GM23338 (cell line): ENCODE measurements around the gene DCP2. TPM values are rescaled to one million over a fixed set of nuclear protein-coding genes. Genes with fewer than 3 reads are reported as not detected.

Experiments
- ATAC-seq: fragments of 200-7000 bp; cut with Tn5 transposase; 3 replicates; pipeline ENCODE4 v1.9.1; 2020
- DNase-seq: peaks from one replicate; pipeline ENCODE4 v3.0.0-alpha.2; 2015; ENCODE audit warnings: low spot score
- H2AFZ ChIP-seq: fragments of 200-600 bp; sonication (generic); 2 replicates; pipeline ENCODE4 v1.8.0; 2016; ENCODE audit warnings: antibody characterized with exemption, mild to moderate bottlenecking, moderate library complexity
- H3F3A ChIP-seq: fragments of 200-600 bp; sonication (generic); replicated peaks from 2 replicates; pipeline ENCODE4 v1.8.0; 2017; ENCODE audit warnings: antibody characterized with exemption, mixed run types, low read depth
- H3K27ac ChIP-seq: fragments of 200-600 bp; sonication (generic); 2 replicates; pipeline ENCODE4 v1.6.1; 2016; ENCODE audit warnings: low read depth
- H3K27me3 ChIP-seq: fragments of 200-600 bp; sonication (generic); 2 replicates; pipeline ENCODE4 v1.8.0; 2016; ENCODE audit warnings: mild to moderate bottlenecking, mixed run types, moderate library complexity; ENCODE audit not compliant: insufficient read depth
- H3K36me3 ChIP-seq: fragments of 200-600 bp; sonication (generic); 2 replicates; pipeline ENCODE4 v1.8.0; 2016; ENCODE audit warnings: mild to moderate bottlenecking; ENCODE audit not compliant: insufficient read depth
- H3K4me1 ChIP-seq: fragments of 200-600 bp; sonication (generic); 2 replicates; pipeline ENCODE4 v1.8.0; 2016; ENCODE audit warnings: mild to moderate bottlenecking, moderate library complexity; ENCODE audit not compliant: insufficient read depth
- H3K4me2 ChIP-seq: fragments of 200-600 bp; sonication (generic); 2 replicates; pipeline ENCODE4 v1.7.1; 2017; ENCODE audit warnings: mixed run types
- H3K4me3 ChIP-seq: fragments of 200-600 bp; sonication (generic); 2 replicates; pipeline ENCODE4 v1.6.1; 2016; ENCODE audit warnings: mixed run types
- H3K79me2 ChIP-seq: fragments of 200-600 bp; sonication (generic); replicated peaks from 2 replicates; pipeline ENCODE4 v1.8.0; 2017; ENCODE audit warnings: mild to moderate bottlenecking; ENCODE audit not compliant: insufficient read depth
- H3K9me2 ChIP-seq: fragments of 200-600 bp; sonication (generic); 2 replicates; pipeline ENCODE4 v1.8.0; 2017; ENCODE audit not compliant: insufficient read depth
- H4K20me1 ChIP-seq: fragments of 200-600 bp; sonication (generic); replicated peaks from 2 replicates; pipeline ENCODE4 v1.8.0; 2017; ENCODE audit warnings: mild to moderate bottlenecking; ENCODE audit not compliant: insufficient read depth
- H3K27ac Mint-ChIP-seq: 2 replicates; pipeline ENCODE4 v1.8.0; 2020; ENCODE audit warnings: inconsistent platforms, mild to moderate bottlenecking, moderate library complexity, mixed read lengths
- H3K27me3 Mint-ChIP-seq: 3 replicates; pipeline ENCODE4 v1.8.0; 2022; ENCODE audit warnings: low read depth, mild to moderate bottlenecking, moderate library complexity, mixed read lengths, inconsistent platforms; ENCODE audit not compliant: insufficient read depth, poor library complexity
- H3K36me3 Mint-ChIP-seq: 3 replicates; pipeline ENCODE4 v1.8.0; 2021; ENCODE audit warnings: low read depth, mild to moderate bottlenecking, inconsistent platforms, moderate library complexity, mixed read lengths
- H3K4me1 Mint-ChIP-seq: 3 replicates; pipeline ENCODE4 v1.8.0; 2020; ENCODE audit warnings: mild to moderate bottlenecking, inconsistent platforms, mixed read lengths
- H3K4me3 Mint-ChIP-seq: 3 replicates; pipeline ENCODE4 v1.8.0; 2021; ENCODE audit warnings: moderate library complexity, mild to moderate bottlenecking, inconsistent platforms, mixed read lengths
- H3K9me3 Mint-ChIP-seq: 3 replicates; pipeline ENCODE4 v1.8.0; 2020; ENCODE audit warnings: moderate library complexity, mild to moderate bottlenecking, inconsistent platforms, mixed read lengths
- CREB1 ChIP-seq: fragments of 250-450 bp; sonication (Bioruptor Pico); IDR thresholded peaks from 2 replicates; pipeline ENCODE4 v1.5.0; 2020; ENCODE audit warnings: low read depth, mild to moderate bottlenecking, moderate library complexity
- CTCF ChIP-seq, 2 experiments: fragments of 200-600 bp in 1 of 2; sonication (generic) in 1 of 2; conservative IDR thresholded peaks; 2 replicates each; pipeline versions ENCODE4 v1.5.1 to v1.6.1; 2016 to 2017; ENCODE audit warnings: antibody characterized with exemption in 2 of 2, low read depth in 2 of 2, mild to moderate bottlenecking in 2 of 2, moderate library complexity in 1 of 2
- ETS1 ChIP-seq: IDR thresholded peaks from 2 replicates; pipeline ENCODE4 v1.6.1; 2016; ENCODE audit warnings: antibody characterized with exemption
- EZH2 ChIP-seq: fragments of 200-600 bp; sonication (generic); IDR thresholded peaks from one replicate; pipeline ENCODE4 v1.8.0; 2017; ENCODE audit warnings: antibody characterized with exemption, mild to moderate bottlenecking, low read depth; ENCODE audit not compliant: unreplicated experiment
- EZH2phosphoT487 ChIP-seq: fragments of 200-600 bp; sonication (generic); IDR thresholded peaks from one replicate; pipeline ENCODE4 v1.8.1; 2018; ENCODE audit warnings: antibody characterized with exemption; ENCODE audit not compliant: unreplicated experiment
- JUNB ChIP-seq: IDR thresholded peaks from one replicate; pipeline ENCODE4 v1.6.1; 2016; ENCODE audit warnings: antibody characterized with exemption; ENCODE audit not compliant: unreplicated experiment
- NANOG ChIP-seq: IDR thresholded peaks from 2 replicates; pipeline ENCODE4 v1.6.1; 2016; ENCODE audit warnings: antibody characterized with exemption, borderline replicate concordance
- REST ChIP-seq: IDR thresholded peaks from one replicate; pipeline ENCODE4 v1.6.1; 2018; ENCODE audit warnings: antibody characterized with exemption; ENCODE audit not compliant: unreplicated experiment
- STAT1 ChIP-seq: IDR thresholded peaks from one replicate; pipeline ENCODE4 v1.6.1; 2016; ENCODE audit warnings: antibody characterized with exemption; ENCODE audit not compliant: unreplicated experiment
- ZNF114 ChIP-seq: fragments of 250-450 bp; sonication (Bioruptor Pico); IDR thresholded peaks from 2 replicates; pipeline ENCODE4 v1.5.0; 2020; ENCODE audit warnings: mild to moderate bottlenecking, moderate library complexity
- ZNF331 ChIP-seq: fragments of 250-450 bp; sonication (Bioruptor Pico); IDR thresholded peaks from 2 replicates; pipeline ENCODE4 v1.5.0; 2020; ENCODE audit warnings: low read depth, mild to moderate bottlenecking, moderate library complexity
- polyA plus RNA-seq: library from polyadenylated mRNA; unstranded; fragments of >200 nt; fragmentation: Nextera tagmentation; extraction: Ambion mirVana; gene quantifications from 2 replicates; pipeline ENCODE4 v1.2.1, GENCODE V29; 2016
- total RNA-seq: library from RNA; depleted of rRNA; stranded (reverse); fragments of >200 nt; shearing (Covaris generic); gene quantifications from 2 replicates; pipeline ENCODE4 v1.2.3, GENCODE V29; 2014

The DCP2 gene
- total and polyA plus RNA-seq, 2 experiments from 2014 or later, result 96.6 to 165 TPM

GRCh38 chr5:113060408-113061025, 83.9 kb downstream of the DCP2 start (continued):
- TF ChIP-seq REST (no peak), NANOG (no peak)

GRCh38 chr5:113061846-113062780, 85.5 kb downstream of the DCP2 start:
- no peak overlapping the region for H3K4me3 ChIP-seq
- H3K27ac Mint-ChIP-seq, result peak overlapping the region; percentile 24; the same call in 1 of the 2 replicates
- H3F3A ChIP-seq, result 0 out of 2 replicates have a peak, but pooled peaks cover 3% of the 10 kb centered on the region
- no peak overlapping the region for H3K27ac ChIP-seq
- ATAC-seq (no peak), DNase-seq (no peak)
- H3K79me2 ChIP-seq, result no peaks in the 10 kb centered on the region
- H3K9me2 ChIP-seq, result no peaks in the 10 kb centered on the region
- peaks cover 17% of the 10 kb centered on the region for H3K4me1 Mint-ChIP-seq
- H2AFZ ChIP-seq, result no peak overlapping the region
- peaks cover 8% of the 10 kb centered on the region for H3K27me3 Mint-ChIP-seq
- no peaks in the 10 kb centered on the region; the same call in 2 of the 3 replicates for H3K9me3 Mint-ChIP-seq
- no peaks in the 10 kb centered on the region for H3K27me3 ChIP-seq
- H4K20me1 ChIP-seq, result no peaks in the 10 kb centered on the region
- H3K4me3 Mint-ChIP-seq, result no peak overlapping the region
- no peaks in the 10 kb centered on the region for H3K36me3 ChIP-seq
- no peaks in the 10 kb centered on the region for H3K4me1 ChIP-seq
- peaks cover 18% of the 10 kb centered on the region for H3K36me3 Mint-ChIP-seq
- no peak overlapping the region for H3K4me2 ChIP-seq
- TF ChIP-seq CREB1 (CRISPR knock-in tag), result no peak
- no peak for TF ChIP-seq EZH2phosphoT487
- TF ChIP-seq REST, result no peak
- TF ChIP-seq STAT1, result no peak
- no peak for TF ChIP-seq ZNF331
- no peak for TF ChIP-seq JUNB
- no peak for TF ChIP-seq ETS1
- TF ChIP-seq CTCF (conservative IDR thresholded peaks at IDR 0.05; ENCODE audit: low read depth in 2 of 2), result no peak
- no peak for TF ChIP-seq EZH2
- no peak for TF ChIP-seq NANOG
- TF ChIP-seq ZNF114 (CRISPR knock-in tag), result no peak
